DMS 273 (cell line): ENCODE data around the gene COBLL1.
"Not testable (repeated sequence)": the region's sequence is repeated elsewhere in the genome, so short reads cannot be mapped to it uniquely, and the experiment has no call there.

Source experiments
- DNase-seq: peaks from one replicate; lab custom pipeline; 2025; ENCODE audit not compliant: unreplicated experiment; lab: John Stamatoyannopoulos, UW

Gene COBLL1

GRCh38 chr2:164841719-164842623 is at the start of gene COBLL1:
COBLL1 (minus strand) TSS chr2:164841823; CDS start chr2:164841196, 627 bp downstream.
- DNase-seq: peak; percentile 91

DNA sequence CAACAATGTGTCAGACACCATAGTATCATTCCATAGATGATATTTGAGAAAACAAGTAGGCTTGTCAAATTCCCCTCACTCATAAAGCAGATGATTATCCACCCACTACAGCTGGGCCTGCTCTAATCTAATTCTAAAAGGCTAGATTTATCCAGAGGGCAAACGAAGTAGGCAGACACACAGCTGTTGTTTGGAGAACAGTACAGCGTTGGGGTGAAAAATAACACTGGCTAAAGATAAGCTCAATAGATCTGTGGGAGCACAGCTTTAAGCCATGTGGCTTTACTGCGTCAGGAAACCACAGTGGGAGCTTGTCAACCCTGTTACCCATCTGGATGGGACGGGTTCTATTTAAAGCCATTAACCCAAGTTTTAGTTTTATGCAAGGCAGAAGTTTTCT is 48.9 kb upstream of the COBLL1 start:
- DNase-seq: peak; percentile 95

- DNase-seq: no peak
These were observed 47.0 kb upstream of the COBLL1 start for GRCh38 chr2:164888592-164888991.

DNA sequence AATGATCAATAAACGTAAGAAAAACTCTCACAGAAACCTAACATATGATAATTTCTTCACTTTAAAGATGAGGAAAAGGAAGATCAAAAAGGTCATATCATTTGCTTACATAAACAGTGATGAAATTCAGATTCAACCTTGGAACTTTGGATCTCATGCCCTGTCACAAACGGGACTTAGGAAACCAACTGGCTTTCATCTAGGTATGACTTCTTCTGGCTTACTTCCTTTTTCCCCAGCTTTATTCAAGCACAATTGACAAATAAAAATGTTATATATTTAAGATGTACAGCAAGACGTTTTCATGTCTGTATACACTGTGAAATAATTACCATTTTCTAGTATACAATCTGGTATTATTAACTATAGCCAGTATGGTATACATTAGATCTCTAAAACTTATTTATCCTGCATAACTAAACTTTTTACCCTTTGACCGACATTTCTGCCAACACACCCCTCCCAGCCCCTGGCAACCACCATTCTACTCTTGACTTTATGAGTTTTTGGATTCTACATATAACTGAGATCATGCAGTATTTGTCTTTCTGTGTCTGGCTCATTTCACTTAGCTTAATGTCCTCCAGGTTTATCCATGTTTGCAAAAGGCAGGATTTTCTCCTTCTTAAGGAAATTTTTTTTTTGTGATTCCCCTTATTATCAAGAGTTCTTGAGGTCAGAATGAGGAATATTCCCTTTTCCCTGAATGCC is 46.0 kb upstream of the COBLL1 start:
- no peak for DNase-seq

- DNase-seq: no peak
These were observed 40.7 kb upstream of the COBLL1 start for GRCh38 chr2:164882276-164882675.

- DNase-seq: no peak
These were observed 39.9 kb upstream of the COBLL1 start for GRCh38 chr2:164881524-164881923.

DNA sequence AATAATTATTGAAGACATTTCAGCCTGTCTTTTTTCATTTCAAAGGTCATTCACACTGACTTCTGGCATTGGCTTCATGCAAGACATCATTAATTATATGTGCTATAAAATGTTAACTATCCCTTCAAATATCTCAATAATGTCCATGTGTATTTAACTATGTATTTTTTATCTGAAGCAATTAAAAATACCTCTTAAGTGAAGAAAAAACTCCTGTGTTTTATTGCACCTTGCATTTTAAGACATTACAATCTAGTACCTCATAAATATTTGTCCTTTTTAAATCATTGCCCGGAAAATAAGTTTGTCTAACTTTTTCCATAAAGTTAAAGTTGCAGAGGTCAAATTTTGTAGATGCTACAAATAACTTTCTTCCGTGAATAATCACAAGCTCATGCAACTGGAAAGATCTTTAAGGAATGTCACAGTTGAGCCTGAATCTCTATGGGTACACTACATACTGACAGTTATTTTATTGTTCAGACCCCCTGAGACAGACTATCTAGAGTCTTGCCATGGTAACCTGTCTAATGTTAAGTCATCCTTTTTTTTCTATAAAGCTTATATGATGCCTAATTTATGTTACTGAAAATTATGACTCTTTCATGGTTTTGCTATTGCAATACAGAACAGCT is 38.4 kb upstream of the COBLL1 start:
- no peak for DNase-seq

GRCh38 chr2:164877927-164878326 is 36.3 kb upstream of the COBLL1 start:
- DNase-seq: no peak

DNA sequence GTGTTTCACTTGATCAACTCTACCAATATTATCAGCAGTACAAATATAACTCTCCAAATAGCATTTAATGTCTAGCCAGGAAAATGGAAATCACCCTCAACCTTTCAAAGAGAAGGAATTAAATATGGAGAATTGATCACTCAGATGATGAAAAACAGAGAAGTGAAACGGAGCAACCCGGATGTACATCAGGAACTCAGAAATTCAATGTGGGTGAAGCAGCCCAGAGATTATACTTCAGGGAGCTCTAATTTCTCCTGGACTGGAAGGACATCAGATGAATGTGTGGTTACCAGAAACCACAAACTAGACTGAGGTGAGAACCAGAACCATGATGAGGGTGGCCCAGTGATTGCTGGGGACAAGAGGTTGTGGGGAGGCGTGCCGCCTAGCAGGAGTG is 35.5 kb upstream of the COBLL1 start:
- no peak for DNase-seq

- DNase-seq: no peak
These were observed 33.9 kb upstream of the COBLL1 start for GRCh38 chr2:164875334-164876205.

- DNase-seq: no peak
These were observed 31.7 kb upstream of the COBLL1 start for GRCh38 chr2:164873210-164873908.

- DNase-seq: no peak
These were observed 29.8 kb upstream of the COBLL1 start for GRCh38 chr2:164871404-164871803.

DNA sequence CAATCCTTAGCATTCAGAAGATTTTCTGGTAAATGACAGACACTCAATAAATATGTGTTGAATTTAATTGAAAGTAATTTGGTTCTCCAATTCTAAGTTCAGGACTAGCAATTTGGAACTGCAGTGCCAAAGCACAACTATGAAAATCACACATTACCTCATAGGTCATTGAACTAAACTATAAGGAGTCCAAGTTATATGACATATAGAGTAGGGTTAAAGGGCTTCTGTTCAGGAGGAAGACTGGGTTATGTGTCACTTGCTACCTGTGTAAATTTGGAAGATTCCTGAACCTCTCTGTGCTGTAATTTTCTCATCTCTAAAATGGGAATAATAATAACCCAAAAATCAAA is 27.8 kb upstream of the COBLL1 start:
- DNase-seq: no peak

DNA sequence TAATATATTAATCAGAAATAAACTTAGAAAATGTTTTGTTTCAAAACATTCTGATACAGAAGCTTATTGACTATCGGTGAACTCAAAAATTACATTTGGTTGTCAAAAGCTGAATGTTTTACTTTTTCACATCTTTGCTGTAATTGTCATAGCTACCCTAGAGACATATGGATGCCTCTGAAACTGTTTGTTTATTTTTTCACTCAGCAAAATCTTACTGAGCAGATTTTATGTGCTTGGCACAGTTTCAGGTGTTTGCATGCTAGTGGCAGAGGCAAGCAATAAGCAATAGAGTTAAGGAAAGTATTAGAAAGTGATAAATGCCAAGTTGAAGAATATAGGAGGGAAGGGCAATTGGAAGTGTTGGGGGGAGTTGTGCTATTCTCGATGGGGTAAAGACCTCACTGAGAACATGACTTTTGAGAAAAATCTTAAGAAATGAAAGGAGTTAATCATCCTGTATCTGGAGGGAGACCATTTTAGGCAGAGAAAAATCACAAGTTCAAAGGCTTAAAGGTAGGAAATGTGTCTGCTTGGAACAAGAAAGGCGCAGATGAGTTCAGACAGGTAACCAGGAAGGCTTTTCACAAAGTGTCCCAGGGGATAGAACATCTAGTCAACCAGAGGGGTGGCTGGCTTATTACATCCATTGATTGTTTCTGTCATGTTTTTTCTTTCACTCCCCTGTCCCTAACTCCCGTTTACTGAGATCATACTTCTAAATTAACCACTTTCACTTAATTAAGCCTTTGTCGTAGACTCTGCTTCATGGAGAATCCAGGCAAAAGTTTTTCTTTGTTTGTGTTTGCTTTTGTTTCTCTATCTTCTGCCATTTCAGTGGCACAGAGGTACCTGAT is 27.2 kb upstream of the COBLL1 start:
- peak; percentile 76 for DNase-seq

- DNase-seq: no peak
These were observed 26.3 kb upstream of the COBLL1 start for GRCh38 chr2:164867779-164868397.

GRCh38 chr2:164866381-164866780 is 24.8 kb upstream of the COBLL1 start:
- not testable (repeated sequence) for DNase-seq

DNA sequence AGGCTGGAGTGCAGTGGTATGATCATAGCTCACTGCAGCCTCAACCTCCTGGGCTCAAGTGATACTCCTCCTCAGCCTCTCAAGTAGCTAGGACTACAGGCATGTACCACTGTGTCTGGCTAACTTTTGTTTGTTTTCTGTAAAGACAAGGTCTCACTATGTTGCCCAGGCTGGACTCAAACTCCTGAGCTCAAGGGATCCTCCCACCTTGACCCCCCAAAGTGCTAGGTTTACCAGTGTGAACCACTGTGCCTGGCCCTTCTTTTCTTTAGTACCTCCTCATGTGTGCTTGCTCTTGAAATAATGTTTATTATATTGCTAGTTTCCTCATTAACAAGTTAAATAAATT is 19.0 kb upstream of the COBLL1 start:
- no peak for DNase-seq

DNA sequence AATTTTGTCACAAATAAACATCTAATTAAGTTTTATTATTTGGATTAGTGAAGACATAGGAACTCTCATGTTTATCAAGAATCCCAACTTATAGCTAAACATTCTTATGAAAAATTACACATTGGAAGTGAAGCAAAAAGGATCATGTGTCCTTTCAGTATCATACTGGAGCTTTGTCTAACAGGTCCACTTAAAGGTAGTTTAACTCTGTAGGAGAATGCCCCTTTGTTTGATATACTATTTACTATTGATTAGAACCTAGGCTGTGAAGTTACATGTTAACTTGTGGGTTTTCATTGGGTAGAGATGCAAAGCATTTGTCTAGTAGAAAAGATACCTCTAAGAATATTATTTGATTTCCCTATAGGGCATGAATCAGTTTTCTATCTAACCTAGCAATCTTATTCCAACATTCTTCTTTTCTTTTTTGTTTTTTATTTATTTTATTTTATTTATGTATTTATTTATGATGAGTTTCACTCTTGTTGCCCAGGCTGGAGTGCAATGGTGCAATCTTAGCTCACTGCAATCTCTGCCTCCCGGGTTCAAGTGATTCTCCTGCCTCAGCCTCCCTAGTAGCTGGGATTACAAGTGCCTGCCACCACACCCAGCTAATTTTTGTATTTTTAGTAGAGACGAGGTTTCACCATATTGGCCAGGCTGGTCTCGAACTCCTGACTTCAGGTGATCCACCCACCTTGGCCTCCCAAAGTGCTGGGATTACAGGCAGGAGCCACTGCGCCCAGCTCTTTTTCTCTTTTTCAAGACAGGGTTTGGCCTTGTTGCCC is 18.5 kb upstream of the COBLL1 start:
- not testable (repeated sequence) for DNase-seq
